Trophoblast cell (in vitro differentiated cells and primary cell): Measurements from ENCODE around the gene CLEC17A.
"Not testable (repeated sequence)": the region's sequence is repeated elsewhere in the genome, so short reads cannot be mapped to it uniquely, and the experiment has no call there.

Experiments
- DNase-seq, 2 donors: peaks; one replicate each; pipeline ENCODE4 v3.0.0-alpha.2; 2016
- H2AFZ ChIP-seq: 2 replicates; pipeline ENCODE4 v1.6.1; 2013; ENCODE audit warnings: low read length, moderate library complexity, mild to moderate bottlenecking; ENCODE audit not compliant: insufficient read depth, poor library complexity
- H2AK5ac ChIP-seq: 2 replicates; pipeline ENCODE4 v1.6.1; 2013; ENCODE audit warnings: mild to moderate bottlenecking, low read length
- H2BK120ac ChIP-seq: 2 replicates; pipeline ENCODE4 v1.6.1; 2013; ENCODE audit warnings: low read length, mild to moderate bottlenecking, moderate library complexity; ENCODE audit not compliant: insufficient read depth, poor library complexity
- H2BK12ac ChIP-seq: 2 replicates; pipeline ENCODE4 v1.6.1; 2013; ENCODE audit warnings: mild to moderate bottlenecking, low read length, moderate library complexity
- H2BK5ac ChIP-seq: 2 replicates; pipeline ENCODE4 v1.6.1; 2013; ENCODE audit warnings: low read length, low read depth, moderate library complexity, mild to moderate bottlenecking; ENCODE audit not compliant: poor library complexity
- H3K14ac ChIP-seq: 2 replicates; pipeline ENCODE4 v1.6.1; 2013; ENCODE audit warnings: mild to moderate bottlenecking, low read length
- H3K18ac ChIP-seq: 2 replicates; pipeline ENCODE4 v1.6.1; 2013; ENCODE audit warnings: mild to moderate bottlenecking, low read length
- H3K23ac ChIP-seq: 2 replicates; pipeline ENCODE4 v1.6.1; 2013; ENCODE audit warnings: low read length
- H3K27ac ChIP-seq: 2 replicates; pipeline ENCODE4 v1.5.1; 2013; ENCODE audit warnings: low read depth, mild to moderate bottlenecking, inconsistent platforms, low read length, moderate library complexity
- H3K27me3 ChIP-seq: 2 replicates; pipeline ENCODE4 v1.6.1; 2013; ENCODE audit warnings: inconsistent platforms, mild to moderate bottlenecking, low read length, moderate library complexity; ENCODE audit not compliant: insufficient read depth
- H3K36me3 ChIP-seq, 2 experiments: 1 replicate in 1 of 2; 2 replicates in 1 of 2; pipeline ENCODE4 v1.6.1; 2013; ENCODE audit warnings: low read length in 2 of 2, mild to moderate bottlenecking in 2 of 2, moderate library complexity in 1 of 2; ENCODE audit not compliant: insufficient read depth in 2 of 2, control insufficient read depth in 1 of 2
- H3K4ac ChIP-seq: 2 replicates; pipeline ENCODE4 v1.6.1; 2013; ENCODE audit warnings: low read depth, mild to moderate bottlenecking, low read length, moderate library complexity
- H3K4me1 ChIP-seq, 2 experiments: 1 replicate in 1 of 2; 2 replicates in 1 of 2; pipeline ENCODE4 v1.6.1; 2013; ENCODE audit warnings: low read length in 2 of 2, mild to moderate bottlenecking in 2 of 2, moderate library complexity in 1 of 2; ENCODE audit not compliant: insufficient read depth in 2 of 2, control insufficient read depth in 1 of 2
- H3K4me2 ChIP-seq: 2 replicates; pipeline ENCODE4 v1.6.1; 2013; ENCODE audit warnings: inconsistent platforms, mild to moderate bottlenecking, low read length, moderate library complexity
- H3K4me3 ChIP-seq: 2 replicates; pipeline ENCODE4 v1.5.1; 2013; ENCODE audit warnings: mild to moderate bottlenecking, low read depth, low read length, inconsistent platforms
- H3K79me1 ChIP-seq: one replicate; pipeline ENCODE4 v1.6.1; 2013; ENCODE audit warnings: low read length
- H3K79me2 ChIP-seq: 2 replicates; pipeline ENCODE4 v1.6.1; 2013; ENCODE audit warnings: low read length, mild to moderate bottlenecking; ENCODE audit not compliant: control insufficient read depth, insufficient read depth, poor library complexity
- H3K9ac ChIP-seq: 2 replicates; pipeline ENCODE4 v1.6.1; 2013; ENCODE audit warnings: mild to moderate bottlenecking, low read length
- H3K9me3 ChIP-seq: 2 replicates; pipeline ENCODE4 v1.6.1; 2013; ENCODE audit warnings: low read depth, mild to moderate bottlenecking, control low read depth, inconsistent platforms, low read length; ENCODE audit not compliant: insufficient read depth
- H4K12ac ChIP-seq: 2 replicates; pipeline ENCODE4 v1.6.1; 2013; ENCODE audit warnings: low read depth, mild to moderate bottlenecking, low read length, moderate library complexity
- H4K8ac ChIP-seq: 2 replicates; pipeline ENCODE4 v1.6.1; 2013; ENCODE audit warnings: low read depth, mild to moderate bottlenecking, low read length, moderate library complexity
- H4K91ac ChIP-seq: one replicate; pipeline ENCODE4 v1.6.1; 2013; ENCODE audit warnings: low read depth, mild to moderate bottlenecking, low read length, moderate library complexity
- WGBS: extraction: QIAGEN DNeasy Blood & Tissue Kit; methylation state at CpG from one replicate; pipeline ENCODE4 v1.1.7; 2013; ENCODE audit warnings: missing lambda C conversion rate; ENCODE audit not compliant: insufficient read length, insufficient coverage; ENCODE audit errors: extremely low coverage; 5-methylcytosine and 5-hydroxymethylcytosine counted together

Gene CLEC17A

GRCh38 chr19:14541979-14542378 is 40.9 kb upstream of the CLEC17A start:
- peaks cover 4 to 10% of the 10 kb centered on the region in 2 experiments for H3K4me1 ChIP-seq
- H4K8ac ChIP-seq, H2BK5ac ChIP-seq, H3K23ac ChIP-seq, H3K14ac ChIP-seq, H2AFZ ChIP-seq, H2AK5ac ChIP-seq, H3K27me3 ChIP-seq, H3K79me2 ChIP-seq, H3K4me2 ChIP-seq, H4K91ac ChIP-seq, H3K4me3 ChIP-seq, DNase-seq, H3K4ac ChIP-seq, H3K9me3 ChIP-seq, H2BK12ac ChIP-seq, H3K27ac ChIP-seq, H3K36me3 ChIP-seq, H3K18ac ChIP-seq, H4K12ac ChIP-seq, H2BK120ac ChIP-seq, H3K9ac ChIP-seq, H3K79me1 ChIP-seq: not testable (repeated sequence)
- WGBS = no CpG with 5 or more reads among the region's 5 CpGs

- H3K9ac ChIP-seq = no peak overlapping the region
- H2AFZ ChIP-seq = no peak overlapping the region
- peaks cover 5% of the 10 kb centered on the region for H3K79me2 ChIP-seq
- H3K27ac ChIP-seq = no peak overlapping the region
- H4K12ac ChIP-seq = no peak overlapping the region
- peaks cover 2 to 4% of the 10 kb centered on the region in 2 experiments for H3K36me3 ChIP-seq
- no peak overlapping the region for H2BK12ac ChIP-seq
- WGBS = no CpG with 5 or more reads among the region's 7 CpGs
- no peak overlapping the region for H3K4me2 ChIP-seq
- peaks cover 2 to 7% of the 10 kb centered on the region in 2 experiments for H3K4me1 ChIP-seq
- no peak overlapping the region for H3K23ac ChIP-seq
- no peak for DNase-seq
- no peak overlapping the region for H3K4ac ChIP-seq
- H3K4me3 ChIP-seq = no peak overlapping the region
- H4K8ac ChIP-seq = no peak overlapping the region
- peaks cover 2% of the 10 kb centered on the region for H3K9me3 ChIP-seq
- no peaks in the 10 kb centered on the region for H3K27me3 ChIP-seq
- no peak overlapping the region for H2BK120ac ChIP-seq
- H2BK5ac ChIP-seq = no peak overlapping the region
- H3K18ac ChIP-seq = peak overlapping the region; percentile 70
- H3K79me1 ChIP-seq = no peaks in the 10 kb centered on the region
- H2AK5ac ChIP-seq = no peak overlapping the region
- no peak overlapping the region for H3K14ac ChIP-seq
- H4K91ac ChIP-seq = no peak overlapping the region
These were observed 40.1 kb upstream of the CLEC17A start for GRCh38 chr19:14542711-14543328.

GRCh38 chr19:14544047-14544446 is 38.8 kb upstream of the CLEC17A start:
- no peak overlapping the region for H2BK12ac ChIP-seq
- no CpG with 5 or more reads among the region's 5 CpGs for WGBS
- H3K4me2 ChIP-seq = no peak overlapping the region
- no peak overlapping the region for H3K18ac ChIP-seq
- no peak for DNase-seq
- H2AFZ ChIP-seq = no peak overlapping the region
- H2BK5ac ChIP-seq = no peak overlapping the region
- H4K8ac ChIP-seq = no peak overlapping the region
- H3K14ac ChIP-seq = no peak overlapping the region
- H3K9ac ChIP-seq = no peak overlapping the region
- H2AK5ac ChIP-seq = no peak overlapping the region
- no peak overlapping the region for H4K91ac ChIP-seq
- no peaks in the 10 kb centered on the region for H3K79me1 ChIP-seq
- H3K79me2 ChIP-seq = peaks cover 2% of the 10 kb centered on the region
- no peak overlapping the region for H2BK120ac ChIP-seq
- H3K9me3 ChIP-seq = peaks cover 2% of the 10 kb centered on the region
- no peak overlapping the region for H3K4me3 ChIP-seq
- peaks cover 2 to 3% of the 10 kb centered on the region in 2 experiments for H3K4me1 ChIP-seq
- H4K12ac ChIP-seq = no peak overlapping the region
- peaks cover 2 to 4% of the 10 kb centered on the region in 2 experiments for H3K36me3 ChIP-seq
- no peak overlapping the region for H3K23ac ChIP-seq
- no peaks in the 10 kb centered on the region for H3K27me3 ChIP-seq
- no peak overlapping the region for H3K4ac ChIP-seq
- no peak overlapping the region for H3K27ac ChIP-seq

- H3K9me3 ChIP-seq = no peaks in the 10 kb centered on the region
- no peak overlapping the region for H3K27ac ChIP-seq
- H4K12ac ChIP-seq = no peak overlapping the region
- H3K27me3 ChIP-seq = no peaks in the 10 kb centered on the region
- no peaks in the 10 kb centered on the region for H3K79me1 ChIP-seq
- no peak overlapping the region for H3K4ac ChIP-seq
- no peak overlapping the region for H2BK120ac ChIP-seq
- H2AK5ac ChIP-seq = no peak overlapping the region
- H3K4me2 ChIP-seq = no peak overlapping the region
- H3K14ac ChIP-seq = no peak overlapping the region
- H2AFZ ChIP-seq = no peak overlapping the region
- no peak overlapping the region for H4K91ac ChIP-seq
- no peak overlapping the region for H3K18ac ChIP-seq
- H3K79me2 ChIP-seq = peaks cover 2% of the 10 kb centered on the region
- DNase-seq = no peak
- H3K4me1 ChIP-seq = peaks cover 3 to 5% of the 10 kb centered on the region in 2 experiments
- H2BK5ac ChIP-seq = no peak overlapping the region
- WGBS = no CpG with 5 or more reads among the region's 21 CpGs
- H2BK12ac ChIP-seq = no peak overlapping the region
- H3K23ac ChIP-seq = no peak overlapping the region
- H4K8ac ChIP-seq = no peak overlapping the region
- H3K9ac ChIP-seq = no peak overlapping the region
- peaks cover 2 to 6% of the 10 kb centered on the region in 2 experiments for H3K36me3 ChIP-seq
- peak overlapping the region; percentile 23 for H3K4me3 ChIP-seq
These were observed 37.7 kb upstream of the CLEC17A start for GRCh38 chr19:14544977-14545715.
